Gastrocnemius medialis (tissue), 4 donors: ENCODE measurements around the gene IL1F10. TPM values are rescaled to one million over a fixed set of nuclear protein-coding genes. Genes with fewer than 3 reads are reported as not detected.

Source experiments
- ATAC-seq, 2 donors: fragments of 150-250 bp; one replicate each; pipeline ENCODE4 v1.9.1; 2016
- DNase-seq, 2 donors: peaks; one replicate each; pipeline ENCODE4 v3.0.0-alpha.2; 2019
- H3K27ac ChIP-seq, 4 donors: fragments of 200-600 bp; sonication (generic); 1 replicate in 1 of 4; 2 replicates in 3 of 4; pipeline ENCODE4 v1.5.1; 2016 to 2018; ENCODE audit warnings: mild to moderate bottlenecking in 2 of 4, moderate library complexity in 1 of 4
- H3K27me3 ChIP-seq, 3 donors: fragments of 200-600 bp; sonication (generic) in 2 of 3; 1 replicate in 1 of 3; 2 replicates in 2 of 3; pipeline versions ENCODE4 v1.5.1 to v1.6.0; 2016 to 2019; ENCODE audit warnings: mild to moderate bottlenecking in 1 of 3, moderate library complexity in 1 of 3
- H3K36me3 ChIP-seq, 2 donors: fragments of 200-600 bp; sonication (generic) in 1 of 2; one replicate each; pipeline ENCODE4 v1.5.1; 2017 to 2018
- H3K4me1 ChIP-seq, 2 donors: fragments of 200-600 bp; sonication (generic) in 1 of 2; one replicate each; pipeline ENCODE4 v1.5.1; 2016 to 2017; ENCODE audit warnings: mild to moderate bottlenecking in 2 of 2
- H3K4me3 ChIP-seq, 4 donors: fragments of 200-600 bp; sonication (generic) in 3 of 4; 1 replicate in 1 of 4; 2 replicates in 3 of 4; pipeline ENCODE4 v1.5.1; 2016 to 2019; ENCODE audit warnings: mild to moderate bottlenecking in 2 of 4
- H3K9me3 ChIP-seq, 3 donors: fragments of 200-600 bp; sonication (generic) in 2 of 3; 1 replicate in 1 of 3; 2 replicates in 2 of 3; pipeline ENCODE4 v1.5.1; 2016 to 2019
- POLR2A ChIP-seq, 2 donors: fragments of 450-650 bp; IDR thresholded peaks; one replicate each; pipeline ENCODE4 v1.6.1; 2017; ENCODE audit warnings: antibody characterized with exemption in 2 of 2, mild to moderate bottlenecking in 2 of 2, moderate library complexity in 2 of 2
- in situ Hi-C, 4 donors: fragments of 200-750 bp; cut with MboI; loops; one replicate each; pipeline versions ENCODE4 v1.15.0 to v1.8.0; 2017; ENCODE audit warnings: low sequenced_read_pairs in 4 of 4
- intact Hi-C: fragments of 100-400 bp; cut with DNase I; formaldehyde crosslinking; loops from one replicate; pipeline ENCODE4 v1.15.1; 2023; ENCODE audit warnings: low total_unique reads
- total RNA-seq, 4 donors: library from RNA; depleted of rRNA; stranded (reverse); fragments of >200 nt; gene quantifications; one replicate each; pipeline versions ENCODE4 v1.1.0 to v1.2.3, GENCODE V29; 2016
- TF ChIP-seq, protein P1 (sequence below), 5 experiments: fragments of 450-650 bp in 3 of 5; fragments of 200-600 bp in 2 of 5; sonication (generic) in 2 of 5; IDR thresholded peaks in 4 of 5; conservative IDR thresholded peaks in 1 of 5; 1 replicate in 4 of 5; 2 replicates in 1 of 5; pipeline ENCODE4 v1.5.1; 2016 to 2019; ENCODE audit warnings: antibody characterized with exemption in 5 of 5, mild to moderate bottlenecking in 3 of 5, moderate library complexity in 3 of 5

Gene IL1F10
- total RNA-seq, 4 donors from 2014 or later: not detected

- in situ Hi-C loops: no loop called here
- no peak overlapping the region for H3K4me3 ChIP-seq
- no peak overlapping the region for H3K27ac ChIP-seq
- intact Hi-C loops: no loop called here
- H3K9me3 ChIP-seq: no peaks in the 10 kb centered on the region
- no peaks in the 10 kb centered on the region for H3K36me3 ChIP-seq
- H3K27me3 ChIP-seq: no peaks in the 10 kb centered on the region
- no peaks in the 10 kb centered on the region for H3K4me1 ChIP-seq
- ATAC-seq (no peak), DNase-seq (no peak)
- TF ChIP-seq POLR2A (IDR thresholded peaks at IDR 0.05): no peak
- TF ChIP-seq, protein P1, sequence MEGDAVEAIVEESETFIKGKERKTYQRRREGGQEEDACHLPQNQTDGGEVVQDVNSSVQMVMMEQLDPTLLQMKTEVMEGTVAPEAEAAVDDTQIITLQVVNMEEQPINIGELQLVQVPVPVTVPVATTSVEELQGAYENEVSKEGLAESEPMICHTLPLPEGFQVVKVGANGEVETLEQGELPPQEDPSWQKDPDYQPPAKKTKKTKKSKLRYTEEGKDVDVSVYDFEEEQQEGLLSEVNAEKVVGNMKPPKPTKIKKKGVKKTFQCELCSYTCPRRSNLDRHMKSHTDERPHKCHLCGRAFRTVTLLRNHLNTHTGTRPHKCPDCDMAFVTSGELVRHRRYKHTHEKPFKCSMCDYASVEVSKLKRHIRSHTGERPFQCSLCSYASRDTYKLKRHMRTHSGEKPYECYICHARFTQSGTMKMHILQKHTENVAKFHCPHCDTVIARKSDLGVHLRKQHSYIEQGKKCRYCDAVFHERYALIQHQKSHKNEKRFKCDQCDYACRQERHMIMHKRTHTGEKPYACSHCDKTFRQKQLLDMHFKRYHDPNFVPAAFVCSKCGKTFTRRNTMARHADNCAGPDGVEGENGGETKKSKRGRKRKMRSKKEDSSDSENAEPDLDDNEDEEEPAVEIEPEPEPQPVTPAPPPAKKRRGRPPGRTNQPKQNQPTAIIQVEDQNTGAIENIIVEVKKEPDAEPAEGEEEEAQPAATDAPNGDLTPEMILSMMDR (IDR thresholded peaks at IDR 0.05 in 4 of 5, conservative IDR thresholded peaks at IDR 0.05 in 1 of 5): no peak
Measured at GRCh38 chr2:113061896-113062770, 5.6 kb upstream of the IL1F10 start.

GRCh38 chr2:113064281-113064680 lies 3.5 kb upstream of the IL1F10 start:
- ATAC-seq: no peak
- TF ChIP-seq POLR2A (IDR thresholded peaks at IDR 0.05): no peak
- TF ChIP-seq, protein P1 (IDR thresholded peaks at IDR 0.05 in 4 of 5, conservative IDR thresholded peaks at IDR 0.05 in 1 of 5): no peak
- no peak for DNase-seq
- no peaks in the 10 kb centered on the region for H3K9me3 ChIP-seq
- no peak overlapping the region for H3K4me3 ChIP-seq
- no peaks in the 10 kb centered on the region for H3K4me1 ChIP-seq
- intact Hi-C loops: no loop called here
- H3K27ac ChIP-seq: no peak overlapping the region
- in situ Hi-C loops: no loop called here
- H3K27me3 ChIP-seq: no peaks in the 10 kb centered on the region
- H3K36me3 ChIP-seq: no peaks in the 10 kb centered on the region

DNA sequence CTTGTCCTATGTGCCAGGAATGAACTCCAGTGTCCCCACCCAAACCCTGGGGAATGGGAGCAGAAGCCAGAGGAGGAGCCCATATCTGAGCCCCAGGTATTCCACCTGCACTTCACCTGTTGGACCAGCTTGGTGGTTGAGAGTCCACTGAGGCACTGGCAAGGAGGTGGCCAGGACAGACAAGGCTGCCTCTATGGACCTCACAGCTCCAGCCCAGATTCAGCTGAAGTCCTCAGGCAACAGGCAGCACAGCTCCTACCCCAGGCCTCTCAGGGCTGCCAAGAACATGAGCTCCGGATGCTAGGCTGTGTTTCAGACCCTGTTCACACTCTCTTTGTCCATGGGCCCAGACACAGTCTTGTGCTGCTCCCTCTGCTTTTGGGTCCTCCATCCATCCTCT lies 2.9 kb upstream of the IL1F10 start:
- Histone ChIP-seq H3K9me3 (no peaks in the 10 kb centered on the region), H3K27me3 (no peaks in the 10 kb centered on the region), H3K4me3 (no peak overlapping the region), H3K4me1 (no peaks in the 10 kb centered on the region), H3K36me3 (no peaks in the 10 kb centered on the region), H3K27ac (no peak overlapping the region)
- intact Hi-C loops (no loop called here), in situ Hi-C loops (no loop called here)
- ATAC-seq (no peak), DNase-seq (no peak)
- TF ChIP-seq, protein P1 (IDR thresholded peaks at IDR 0.05 in 4 of 5, conservative IDR thresholded peaks at IDR 0.05 in 1 of 5): no peak
- no peak for TF ChIP-seq POLR2A (IDR thresholded peaks at IDR 0.05)

GRCh38 chr2:113068249-113068648 lies 479 bp downstream of the IL1F10 start:
- ATAC-seq (no peak), DNase-seq (no peak)
- no peak for TF ChIP-seq POLR2A (IDR thresholded peaks at IDR 0.05)
- TF ChIP-seq, protein P1 (IDR thresholded peaks at IDR 0.05 in 4 of 5, conservative IDR thresholded peaks at IDR 0.05 in 1 of 5): no peak

More at GRCh38 chr2:113068249-113068648, 479 bp downstream of the IL1F10 start:
- Histone ChIP-seq H3K4me1 (no peaks in the 10 kb centered on the region), H3K4me3 (no peak overlapping the region), H3K36me3 (no peaks in the 10 kb centered on the region), H3K27ac (no peak overlapping the region), H3K27me3 (no peaks in the 10 kb centered on the region), H3K9me3 (no peaks in the 10 kb centered on the region)
- intact Hi-C loops: no loop called here
- in situ Hi-C loops: no loop called here
